ENCODE data around the gene ACBD3.

- TF ChIP-seq POLR2A (IDR thresholded peaks at IDR 0.05; ENCODE audit: low read depth) (no peak), CTCF (IDR thresholded peaks at IDR 0.05) (no peak), POLR2AphosphoS5 (IDR thresholded peaks at IDR 0.05) (no peak)
These were observed 28.7 kb downstream of the ACBD3 start for GRCh38 chr1:226157761-226158316.
